Osteoblast (primary cell): ENCODE data around the gene CAMK4. TPM values are rescaled to one million over a fixed set of nuclear protein-coding genes. Genes with fewer than 3 reads are reported as not detected.

Experiments used
- DNase-seq: peaks from one replicate; pipeline ENCODE4 v3.0.0; 2011; ENCODE audit warnings: low spot score, mixed read lengths; ENCODE audit not compliant: insufficient read length; ENCODE audit errors: missing footprints
- H2AFZ ChIP-seq: 2 replicates; pipeline ENCODE4 v1.6.0; 2011; ENCODE audit warnings: mild to moderate bottlenecking, low read length
- H3K27ac ChIP-seq: 2 replicates; pipeline ENCODE4 v1.5.1; 2011; ENCODE audit warnings: mild to moderate bottlenecking, low read depth, low read length, moderate library complexity
- H3K27me3 ChIP-seq: 2 replicates; pipeline ENCODE4 v1.6.0; 2012; ENCODE audit warnings: mild to moderate bottlenecking, control low read depth, inconsistent platforms, low read length, moderate library complexity; ENCODE audit not compliant: insufficient read depth
- H3K36me3 ChIP-seq: 2 replicates; pipeline ENCODE4 v1.5.1; 2011; ENCODE audit warnings: mild to moderate bottlenecking, low read length, control low read depth, moderate library complexity; ENCODE audit not compliant: insufficient read depth
- H3K4me1 ChIP-seq: 2 replicates; pipeline ENCODE4 v1.5.1; 2011; ENCODE audit warnings: mild to moderate bottlenecking, low read length, control low read depth, moderate library complexity; ENCODE audit not compliant: insufficient read depth
- H3K4me2 ChIP-seq: 2 replicates; pipeline ENCODE4 v1.6.0; 2011; ENCODE audit warnings: mild to moderate bottlenecking, low read length; ENCODE audit not compliant: insufficient read depth
- H3K4me3 ChIP-seq: fragments of 200-600 bp; sonication (generic); 3 replicates; pipeline ENCODE4 v1.5.1; 2012; ENCODE audit warnings: mild to moderate bottlenecking, low read length, inconsistent platforms; ENCODE audit not compliant: insufficient read depth
- H3K79me2 ChIP-seq: 2 replicates; pipeline ENCODE4 v1.6.0; 2012; ENCODE audit warnings: mild to moderate bottlenecking, low read length, control low read depth, inconsistent platforms; ENCODE audit not compliant: insufficient read depth
- H3K9me3 ChIP-seq: 2 replicates; pipeline ENCODE4 v1.5.1; 2011; ENCODE audit warnings: low read depth, low read length, control low read depth
- H4K20me1 ChIP-seq: 2 replicates; pipeline ENCODE4 v1.6.0; 2012; ENCODE audit warnings: mild to moderate bottlenecking, low read length, control low read depth; ENCODE audit not compliant: insufficient read depth
- total RNA-seq: library from RNA; depleted of rRNA; stranded (reverse); fragments of >200 nt; gene quantifications from 2 replicates; pipeline ENCODE4 v1.2.3, GENCODE V29; 2012
- TF ChIP-seq, protein P1 (sequence below): IDR thresholded peaks from 2 replicates; pipeline ENCODE4 v1.5.1; 2011; ENCODE audit warnings: mild to moderate bottlenecking, low read depth, low read length, moderate library complexity; ENCODE audit errors: extremely low read depth

The CAMK4 gene
- total RNA-seq, 1 donor: 0.72 TPM

DNA sequence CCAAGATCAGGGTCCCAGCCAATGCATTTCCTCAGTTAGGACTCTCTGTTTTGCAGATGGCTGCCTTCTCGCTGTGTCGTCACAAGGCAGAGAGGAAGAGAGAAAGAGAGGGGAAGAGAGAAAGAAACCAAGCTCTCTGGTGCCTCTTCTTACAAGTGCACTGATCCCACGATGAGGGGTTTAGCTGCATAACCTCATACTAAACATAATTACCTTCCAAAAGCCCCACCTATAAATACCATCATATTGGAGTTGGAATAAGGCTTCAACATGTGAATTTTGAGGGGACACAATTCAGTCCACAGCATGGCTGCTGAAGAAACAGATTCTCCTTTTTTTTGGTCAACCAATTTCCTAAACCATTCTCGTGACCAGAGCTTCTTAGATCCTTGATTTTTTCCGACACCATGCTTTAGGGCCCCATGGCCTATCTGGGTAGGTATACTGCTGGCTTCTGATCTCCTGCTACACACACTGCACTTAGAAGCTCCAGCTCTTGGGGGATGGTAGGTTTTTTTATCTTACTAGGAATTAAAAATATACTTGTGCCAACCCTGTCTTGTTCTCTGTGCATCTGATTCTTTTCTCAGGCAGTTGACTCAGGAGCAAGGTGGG, 5.1 kb downstream of the CAMK4 start:
- Histone ChIP-seq H3K9me3 (no peaks in the 10 kb centered on the region), H3K36me3 (no peaks in the 10 kb centered on the region), H3K4me3 (no peak overlapping the region), H3K4me1 (no peaks in the 10 kb centered on the region), H4K20me1 (no peaks in the 10 kb centered on the region), H3K27ac (no peak overlapping the region), H3K79me2 (no peaks in the 10 kb centered on the region), H2AFZ (no peak overlapping the region), H3K4me2 (no peak overlapping the region), H3K27me3 (peaks cover 7% of the 10 kb centered on the region)
- TF ChIP-seq, protein P1, sequence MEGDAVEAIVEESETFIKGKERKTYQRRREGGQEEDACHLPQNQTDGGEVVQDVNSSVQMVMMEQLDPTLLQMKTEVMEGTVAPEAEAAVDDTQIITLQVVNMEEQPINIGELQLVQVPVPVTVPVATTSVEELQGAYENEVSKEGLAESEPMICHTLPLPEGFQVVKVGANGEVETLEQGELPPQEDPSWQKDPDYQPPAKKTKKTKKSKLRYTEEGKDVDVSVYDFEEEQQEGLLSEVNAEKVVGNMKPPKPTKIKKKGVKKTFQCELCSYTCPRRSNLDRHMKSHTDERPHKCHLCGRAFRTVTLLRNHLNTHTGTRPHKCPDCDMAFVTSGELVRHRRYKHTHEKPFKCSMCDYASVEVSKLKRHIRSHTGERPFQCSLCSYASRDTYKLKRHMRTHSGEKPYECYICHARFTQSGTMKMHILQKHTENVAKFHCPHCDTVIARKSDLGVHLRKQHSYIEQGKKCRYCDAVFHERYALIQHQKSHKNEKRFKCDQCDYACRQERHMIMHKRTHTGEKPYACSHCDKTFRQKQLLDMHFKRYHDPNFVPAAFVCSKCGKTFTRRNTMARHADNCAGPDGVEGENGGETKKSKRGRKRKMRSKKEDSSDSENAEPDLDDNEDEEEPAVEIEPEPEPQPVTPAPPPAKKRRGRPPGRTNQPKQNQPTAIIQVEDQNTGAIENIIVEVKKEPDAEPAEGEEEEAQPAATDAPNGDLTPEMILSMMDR: no peak
- no peak for DNase-seq

DNA sequence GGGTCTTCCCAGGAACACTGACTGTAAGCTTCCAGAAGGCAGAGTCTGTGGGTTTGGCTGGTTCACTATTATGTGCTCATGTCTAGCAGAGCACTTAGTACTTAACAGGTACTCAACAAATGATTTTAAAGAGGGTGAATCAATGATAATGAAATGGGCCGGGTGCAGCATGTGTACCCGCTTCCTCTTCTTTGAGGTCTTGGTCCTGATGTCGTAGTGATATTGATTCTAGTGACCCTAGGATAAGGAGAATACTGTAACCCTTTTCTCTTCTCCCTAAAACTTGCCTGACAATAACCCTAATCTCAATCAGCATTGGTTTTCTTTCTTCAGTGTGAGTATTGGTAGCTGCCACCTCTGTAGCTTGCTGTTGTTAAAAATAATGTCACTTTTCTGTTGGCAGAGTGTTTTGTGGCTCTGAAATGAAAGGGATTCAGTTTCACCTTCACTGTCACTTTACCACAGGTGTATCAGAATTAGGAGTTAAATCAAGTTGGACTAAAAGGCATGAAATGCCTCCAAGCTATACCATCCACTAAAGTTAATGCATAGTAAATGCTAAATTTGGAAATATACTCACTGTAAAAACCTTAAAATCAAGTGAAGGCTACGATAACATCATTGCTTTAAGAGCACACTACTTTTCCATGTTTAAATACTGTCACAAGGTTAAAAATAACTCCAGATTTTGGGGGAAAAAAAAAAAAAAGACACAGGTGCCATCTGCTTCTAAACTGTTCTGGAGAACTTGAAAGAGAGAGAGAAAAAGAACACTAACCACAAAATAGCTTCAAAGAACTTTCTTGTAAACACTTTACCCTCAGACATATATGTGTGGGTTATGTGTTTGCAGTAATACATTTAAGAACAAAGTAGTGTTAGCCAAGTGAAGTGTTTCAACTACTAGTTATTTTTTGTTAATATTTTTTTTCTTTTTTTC, 6.0 kb downstream of the CAMK4 start:
- DNase-seq: no peak

DNA sequence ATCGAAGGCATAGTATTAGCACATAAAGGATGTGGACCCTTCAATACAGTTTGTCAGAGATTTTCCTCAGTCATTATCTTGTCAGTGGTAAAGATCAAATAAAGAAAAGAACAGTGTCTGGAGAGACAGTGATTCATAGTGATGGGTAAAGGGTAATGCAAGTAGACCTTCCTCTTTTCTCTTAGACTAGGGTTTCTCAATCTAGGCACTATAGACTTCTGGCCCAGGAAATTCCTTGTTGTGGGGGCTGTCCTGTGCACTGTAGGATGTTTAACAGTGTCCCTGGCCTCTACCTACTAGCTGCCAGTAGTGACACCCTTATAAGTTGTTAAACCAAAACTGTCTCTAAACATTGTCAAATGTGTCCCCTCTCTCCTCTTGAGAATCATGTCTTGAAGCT, 6.9 kb downstream of the CAMK4 start:
- Histone ChIP-seq H3K4me3 (no peak overlapping the region), H2AFZ (no peak overlapping the region), H3K27me3 (no peaks in the 10 kb centered on the region), H3K79me2 (no peaks in the 10 kb centered on the region), H3K27ac (no peak overlapping the region), H3K9me3 (no peaks in the 10 kb centered on the region), H4K20me1 (no peaks in the 10 kb centered on the region), H3K4me2 (no peak overlapping the region), H3K4me1 (no peaks in the 10 kb centered on the region), H3K36me3 (no peaks in the 10 kb centered on the region)
- no peak for DNase-seq
- TF ChIP-seq, protein P1: no peak

More for the DNA sequence above, 6.0 kb downstream of the CAMK4 start:
- Histone ChIP-seq H3K4me2 (no peak overlapping the region), H2AFZ (no peak overlapping the region), H3K4me1 (no peaks in the 10 kb centered on the region), H4K20me1 (no peaks in the 10 kb centered on the region), H3K27me3 (peaks cover 6% of the 10 kb centered on the region), H3K27ac (no peak overlapping the region), H3K36me3 (no peaks in the 10 kb centered on the region), H3K4me3 (no peak overlapping the region), H3K9me3 (no peaks in the 10 kb centered on the region), H3K79me2 (no peaks in the 10 kb centered on the region)
- TF ChIP-seq, protein P1: no peak

DNA sequence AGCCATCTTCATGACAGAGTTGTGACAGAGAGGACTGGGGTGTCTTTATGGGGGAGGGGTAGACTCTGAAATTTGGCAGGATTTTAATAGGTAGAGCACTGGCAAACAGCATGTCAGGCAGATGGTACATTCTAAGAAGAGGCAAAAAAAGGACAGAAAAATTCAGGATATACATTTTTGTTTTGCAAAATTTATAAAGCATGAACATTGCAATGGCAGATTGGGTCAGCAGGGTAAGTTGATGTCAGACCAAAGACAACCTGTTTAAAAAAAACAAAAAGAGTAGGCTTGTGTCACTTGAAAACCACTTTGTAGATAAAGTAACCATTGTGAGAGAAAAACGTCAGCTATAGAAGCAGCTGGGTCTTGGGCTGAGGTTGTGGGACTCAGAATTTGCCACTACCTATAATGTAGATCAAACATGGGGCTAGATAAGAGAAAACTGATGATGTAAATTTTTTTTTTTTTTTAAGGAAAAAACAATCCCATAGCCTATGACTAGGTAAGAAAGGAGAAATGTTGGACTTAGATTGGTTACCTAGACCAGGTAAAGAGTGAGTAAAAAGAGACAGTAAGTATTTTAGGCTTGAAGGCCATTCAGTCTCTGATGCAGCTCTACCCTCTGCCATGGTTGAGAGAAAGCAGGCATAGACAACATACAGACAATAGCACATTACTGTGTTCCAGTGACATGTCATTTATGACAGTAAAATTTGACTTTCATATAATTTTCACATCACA, 8.3 kb downstream of the CAMK4 start:
- Histone ChIP-seq H4K20me1 (no peaks in the 10 kb centered on the region), H3K4me2 (no peak overlapping the region), H2AFZ (no peak overlapping the region), H3K4me1 (no peaks in the 10 kb centered on the region), H3K27me3 (no peaks in the 10 kb centered on the region), H3K4me3 (no peak overlapping the region), H3K9me3 (no peaks in the 10 kb centered on the region), H3K79me2 (no peaks in the 10 kb centered on the region), H3K27ac (no peak overlapping the region), H3K36me3 (no peaks in the 10 kb centered on the region)
- DNase-seq: no peak
- TF ChIP-seq, protein P1: no peak
